GM18519 (cell line): ENCODE measurements around the gene SMIM41.
A peak's percentile ranks its signal among the peaks of the same experiment; 100 is the strongest.

Experiments
- ATAC-seq: cut with Tn5 transposase; IDR thresholded peaks from one replicate; pipeline ENCODE4 v1.9.1; 2021; ENCODE audit warnings: mild to moderate bottlenecking, moderate library complexity; ENCODE audit not compliant: unreplicated experiment, low FRiP score

The SMIM41 gene

GRCh38 chr12:52050116-52050757 is 29.3 kb upstream of the SMIM41 start:
- no peak for ATAC-seq

- ATAC-seq, result peak; percentile 47
Measured at GRCh38 chr12:52050758-52051541, 28.6 kb upstream of the SMIM41 start, which contains the start of gene NR4A1. TSS of gene NR4A1 (plus strand) at chr12:52051442. CDS start at chr12:52054329, 2,887 bp downstream.

- no peak for ATAC-seq
Measured at GRCh38 chr12:52052468-52053186, 26.9 kb upstream of the SMIM41 start.

- ATAC-seq, result no peak
Measured at GRCh38 chr12:52053536-52054209, 25.8 kb upstream of the SMIM41 start.

- no peak for ATAC-seq
Measured at GRCh38 chr12:52054231-52054832, 25.2 kb upstream of the SMIM41 start.

GRCh38 chr12:52054833-52055730 is 24.4 kb upstream of the SMIM41 start:
- no peak for ATAC-seq

GRCh38 chr12:52055731-52056711 is 23.5 kb upstream of the SMIM41 start:
- no peak for ATAC-seq

GRCh38 chr12:52056801-52057637 is 22.5 kb upstream of the SMIM41 start:
- no peak for ATAC-seq

- ATAC-seq, result no peak
Measured at GRCh38 chr12:52057638-52058576, 21.6 kb upstream of the SMIM41 start.

GRCh38 chr12:52058631-52059361 is 20.7 kb upstream of the SMIM41 start:
- ATAC-seq, result no peak

GRCh38 chr12:52059582-52060497 is 19.7 kb upstream of the SMIM41 start:
- no peak for ATAC-seq

GRCh38 chr12:52060498-52061177 is 18.9 kb upstream of the SMIM41 start:
- ATAC-seq, result no peak

GRCh38 chr12:52061470-52062166 is 17.9 kb upstream of the SMIM41 start:
- no peak for ATAC-seq
